Kidney epithelial cell (primary cell): ENCODE data around the gene FAM163B. TPM values are rescaled to one million over a fixed set of nuclear protein-coding genes. Genes with fewer than 3 reads are reported as not detected.

Experiments used
- DNase-seq: peaks from one replicate; pipeline ENCODE4 v3.0.0-alpha.2; 2010; ENCODE audit warnings: low read depth
- H3K27me3 ChIP-seq: 2 replicates; pipeline ENCODE4 v1.6.0; 2011; ENCODE audit warnings: low read length; ENCODE audit not compliant: control insufficient read depth, insufficient read depth
- H3K36me3 ChIP-seq: 2 replicates; pipeline ENCODE4 v1.5.1; 2011; ENCODE audit warnings: low read length; ENCODE audit not compliant: control insufficient read depth, insufficient read depth
- H3K4me3 ChIP-seq: 2 replicates; pipeline ENCODE4 v1.5.1; 2011; ENCODE audit warnings: low read depth, mild to moderate bottlenecking, control low read depth, low read length
- CTCF ChIP-seq: IDR thresholded peaks from 2 replicates; pipeline ENCODE4 v1.5.1; 2011; ENCODE audit warnings: mild to moderate bottlenecking, moderate library complexity, low read length, control low read depth, inconsistent platforms; ENCODE audit not compliant: insufficient read depth, poor library complexity, severe bottlenecking
- total RNA-seq: library from RNA; depleted of rRNA; stranded (reverse); fragments of >200 nt; gene quantifications from 2 replicates; pipeline ENCODE4 v1.2.3, GENCODE V29; 2015

The FAM163B gene
- total RNA-seq, 1 donor from 2014 or later = not detected

DNA sequence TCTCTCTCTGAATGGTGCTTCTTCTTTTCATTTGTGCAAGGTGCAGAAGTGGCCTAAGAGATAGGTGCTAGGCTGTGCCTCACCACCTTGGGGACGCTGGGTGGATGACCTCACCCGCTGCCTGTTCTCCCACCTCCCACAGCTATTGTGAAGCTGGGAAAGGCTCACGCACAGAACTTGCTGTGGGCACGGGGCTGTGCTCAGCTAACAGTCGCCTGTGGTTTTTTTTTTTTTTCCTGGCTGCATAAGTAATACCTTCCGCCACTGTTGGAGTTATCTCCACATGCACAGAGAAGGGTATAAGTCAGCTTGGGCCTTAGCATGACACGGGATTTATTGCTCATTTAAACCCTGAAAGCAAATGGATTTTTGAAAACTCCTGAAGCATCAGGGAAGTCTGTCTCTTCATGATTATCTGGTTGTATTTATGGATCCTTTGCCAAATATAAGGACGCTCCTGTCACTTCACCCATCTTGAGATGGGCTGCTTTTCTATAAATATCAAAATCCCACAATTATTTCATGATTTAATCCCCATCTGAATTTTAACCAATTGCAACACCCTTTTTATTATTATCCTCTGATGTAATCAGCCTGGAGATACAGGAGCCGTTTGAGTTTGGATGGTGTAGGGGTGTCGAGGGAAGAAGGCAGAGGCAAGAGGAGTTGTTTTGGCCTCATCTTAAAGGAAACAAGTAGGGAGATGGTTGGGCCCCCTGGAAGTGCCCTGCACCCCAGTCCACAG lies 36.0 kb upstream of the FAM163B start:
- no peak for DNase-seq
- Histone ChIP-seq H3K4me3 (no peak overlapping the region), H3K27me3 (peaks cover 15% of the 10 kb centered on the region), H3K36me3 (no peaks in the 10 kb centered on the region)
- TF ChIP-seq CTCF = no peak

- no peaks in the 10 kb centered on the region for H3K36me3 ChIP-seq
- no peak for DNase-seq
- peaks cover 18% of the 10 kb centered on the region for H3K27me3 ChIP-seq
- no peak for TF ChIP-seq CTCF
- H3K4me3 ChIP-seq = no peak overlapping the region
Observed at GRCh38 chr9:133643978-133644760, 35.0 kb upstream of the FAM163B start.

DNA sequence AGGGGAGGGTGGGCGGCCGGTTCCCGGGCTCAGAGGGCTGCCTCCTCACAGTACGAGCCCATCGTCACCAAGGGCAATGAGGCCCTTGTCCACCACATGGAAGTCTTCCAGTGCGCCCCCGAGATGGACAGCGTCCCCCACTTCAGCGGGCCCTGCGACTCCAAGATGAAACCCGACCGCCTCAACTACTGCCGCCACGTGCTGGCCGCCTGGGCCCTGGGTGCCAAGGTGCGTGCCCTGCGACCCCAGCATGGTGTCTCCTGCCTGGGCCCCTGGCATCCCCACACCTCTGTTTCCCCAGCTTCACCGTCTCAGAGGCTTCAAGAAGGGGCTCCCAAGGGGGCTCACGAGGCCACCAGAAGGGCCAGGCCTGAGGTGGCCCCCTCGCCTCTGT lies 34.2 kb upstream of the FAM163B start:
- no peak for TF ChIP-seq CTCF
- peaks cover 18% of the 10 kb centered on the region for H3K27me3 ChIP-seq

GRCh38 chr9:133642708-133643361 lies 33.6 kb upstream of the FAM163B start:
- TF ChIP-seq CTCF = no peak
- Histone ChIP-seq H3K36me3 (no peaks in the 10 kb centered on the region), H3K4me3 (no peak overlapping the region), H3K27me3 (peaks cover 18% of the 10 kb centered on the region)
- no peak for DNase-seq

More for the DNA sequence above, 34.2 kb upstream of the FAM163B start:
- DNase-seq = no peak
- Histone ChIP-seq H3K36me3 (no peaks in the 10 kb centered on the region), H3K4me3 (no peak overlapping the region)

DNA sequence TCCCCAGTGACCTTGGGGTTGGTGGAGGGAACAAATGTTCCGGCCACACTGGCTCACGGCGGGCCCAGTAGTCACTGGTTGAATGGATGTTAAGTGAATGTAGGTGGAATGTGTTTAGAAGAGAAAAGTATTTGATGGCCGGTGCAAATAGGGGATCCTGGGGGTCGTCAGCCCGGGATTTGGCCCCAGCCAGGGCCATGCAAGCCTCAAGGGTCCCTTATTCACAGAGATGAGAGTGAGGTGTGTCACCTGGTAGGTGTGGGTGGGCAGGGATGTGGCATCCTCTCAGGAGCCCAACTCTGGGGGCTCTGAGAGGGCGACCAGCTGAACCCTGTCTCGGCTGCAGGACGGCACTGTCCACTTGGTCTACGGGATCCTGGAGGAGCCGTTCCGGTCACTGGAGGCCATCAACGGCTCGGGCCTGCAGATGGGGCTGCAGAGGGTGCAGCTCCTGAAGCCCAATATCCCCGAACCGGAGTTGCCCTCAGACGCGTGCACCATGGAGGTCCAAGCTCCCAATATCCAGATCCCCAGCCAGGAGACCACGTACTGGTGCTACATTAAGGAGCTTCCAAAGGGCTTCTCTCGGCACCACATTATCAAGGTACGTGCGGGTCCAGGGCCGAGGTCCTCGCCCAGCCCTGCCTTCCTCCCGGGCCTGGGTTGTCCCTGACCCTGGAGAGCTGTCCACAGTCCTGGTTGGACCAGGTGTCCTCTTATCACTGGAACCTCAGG lies 32.8 kb upstream of the FAM163B start:
- H3K4me3 ChIP-seq = no peak overlapping the region
- H3K27me3 ChIP-seq = peaks cover 15% of the 10 kb centered on the region
- no peak for TF ChIP-seq CTCF
- no peak for DNase-seq
- no peaks in the 10 kb centered on the region for H3K36me3 ChIP-seq
